ENCODE data around the gene ANXA11.

DNA sequence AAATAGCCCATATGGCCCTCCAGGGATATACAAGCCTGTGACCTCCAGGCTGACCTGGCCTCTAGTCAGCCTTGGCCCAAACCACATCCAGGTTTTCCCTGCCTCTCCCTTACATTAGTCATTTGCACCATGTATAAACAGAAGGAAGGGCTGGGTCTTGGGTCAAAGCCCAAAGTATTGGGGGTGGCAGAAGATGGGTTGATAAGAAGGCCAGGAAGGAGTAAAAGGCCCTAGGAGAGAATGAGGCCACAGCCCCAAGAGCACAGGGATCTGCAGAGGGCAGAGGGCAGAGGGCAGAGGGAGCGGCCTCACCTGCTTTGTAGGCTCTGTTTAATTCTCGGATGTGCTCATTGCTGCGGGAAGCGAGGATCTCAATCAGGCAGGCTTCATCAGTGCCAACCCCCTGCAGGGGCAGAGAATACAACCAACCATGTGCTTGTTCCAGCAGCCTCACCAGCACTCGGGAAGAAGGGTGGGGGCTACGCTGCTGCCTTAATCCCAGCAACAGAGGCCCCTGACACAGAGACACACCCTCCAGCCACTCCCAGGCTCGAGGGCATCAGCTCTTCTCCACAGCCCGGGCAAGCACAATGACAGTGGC is 41.5 kb downstream of the ANXA11 start:
- TF ChIP-seq POLR2AphosphoS5 (IDR thresholded peaks at IDR 0.05; ENCODE audit: low read depth, low read length) (no peak), PAX5 (IDR thresholded peaks at IDR 0.05; ENCODE audit: insufficient read depth, low read length, severe bottlenecking) (no peak), POLR2A (IDR thresholded peaks at IDR 0.05; ENCODE audit: low read depth, low read length) (no peak), TAF1 (IDR thresholded peaks at IDR 0.05; ENCODE audit: low read depth, low read length) (no peak), POU2F2 (IDR thresholded peaks at IDR 0.05; ENCODE audit: low read depth, low read length) (no peak)

All from GM12891 (cell line).